Activated effector memory CD4-positive, alpha-beta T cell treated with Interleukin-2 at 50 U/mL for 16 hours (primary cell): ENCODE data around the gene HOXA7.

ENCODE experiments used
- DNase-seq: peaks from one replicate; pipeline ENCODE4 v3.0.0-alpha.2; 2020

HOXA7 gene

DNA sequence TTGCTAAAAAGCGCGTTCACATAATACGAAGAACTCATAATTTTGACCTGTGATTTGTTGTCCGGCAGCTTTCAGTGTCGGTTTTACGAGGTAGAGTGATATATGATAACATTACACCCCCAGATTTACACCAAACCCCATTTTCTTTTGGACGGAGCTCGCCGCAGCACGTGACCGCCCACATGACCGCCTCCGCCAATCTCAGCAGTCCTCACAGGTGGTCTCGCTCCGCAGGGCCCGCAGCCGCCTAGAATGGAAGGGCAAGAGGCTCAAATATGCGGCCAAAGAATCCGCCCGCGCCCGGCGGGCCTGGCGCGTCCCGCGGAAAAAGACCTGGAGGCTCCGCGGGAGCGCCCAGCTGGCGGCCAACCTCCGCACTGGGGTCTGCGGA is at the start of gene HOXA7:
TSS of gene HOXA7 (minus strand) at position 168 of the 391 bp plus-strand sequence. CDS start at position 38, 130 bp downstream.
- no peak for DNase-seq

GRCh38 chr7:27205325-27206280 is 49.1 kb upstream of the HOXA7 start:
- no peak for DNase-seq

DNA sequence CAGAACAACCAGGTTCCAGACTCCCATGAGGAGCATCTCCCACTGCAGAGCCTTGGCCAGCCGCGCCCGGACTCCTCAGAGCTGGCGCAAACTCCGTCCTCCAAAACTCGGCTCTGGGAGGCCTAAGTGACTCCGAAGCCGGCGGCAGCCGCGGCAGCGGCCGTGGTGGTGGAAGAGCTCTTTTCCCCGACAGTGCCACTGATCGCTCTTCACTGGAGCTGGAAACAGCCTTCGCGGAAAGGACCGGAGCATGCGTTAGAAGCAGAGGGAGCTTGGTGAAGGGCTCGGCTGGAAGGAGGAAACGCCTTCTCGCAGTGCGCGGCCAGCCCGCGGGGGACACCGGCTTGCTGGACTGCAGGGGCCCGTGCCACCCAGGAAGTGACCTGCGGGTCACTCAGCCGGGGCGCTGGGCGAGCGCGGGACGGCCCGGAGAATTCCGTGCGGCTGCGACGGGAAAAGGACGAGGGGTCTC is 48.4 kb upstream of the HOXA7 start:
- no peak for DNase-seq

- no peak for DNase-seq
Measured at GRCh38 chr7:27203964-27204594, 47.6 kb upstream of the HOXA7 start.

DNA sequence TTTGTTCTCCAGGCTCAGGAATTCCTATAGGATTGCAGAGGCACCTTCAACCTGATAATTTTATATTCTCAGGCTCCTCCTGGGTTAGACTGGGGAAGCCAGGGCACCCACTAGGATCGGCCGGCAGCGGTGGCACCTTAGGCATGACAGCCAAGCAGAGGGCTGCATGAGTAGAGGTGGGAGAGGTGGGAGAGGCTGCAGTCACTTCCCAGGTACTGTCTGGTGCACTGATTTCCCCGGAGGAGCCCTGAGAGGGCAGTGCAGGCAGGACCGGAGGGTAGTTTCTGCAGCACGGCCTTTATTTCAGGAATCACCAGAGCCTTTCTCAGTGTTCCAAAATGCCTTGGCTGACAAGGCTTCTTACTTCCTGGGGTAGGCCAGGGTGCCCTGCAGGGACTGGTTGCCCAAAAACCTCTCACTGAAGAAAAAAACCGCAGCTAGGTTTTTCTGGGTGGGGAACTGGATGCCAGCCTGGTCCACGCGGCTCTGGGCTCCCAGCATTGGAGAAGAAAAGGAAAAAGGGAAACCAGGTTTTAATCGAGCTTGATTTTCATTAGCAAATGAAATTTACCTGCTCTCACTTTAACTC is 47.0 kb upstream of the HOXA7 start:
- DNase-seq = no peak

- DNase-seq = no peak
Measured at GRCh38 chr7:27202862-27203134, 46.3 kb upstream of the HOXA7 start.

DNA sequence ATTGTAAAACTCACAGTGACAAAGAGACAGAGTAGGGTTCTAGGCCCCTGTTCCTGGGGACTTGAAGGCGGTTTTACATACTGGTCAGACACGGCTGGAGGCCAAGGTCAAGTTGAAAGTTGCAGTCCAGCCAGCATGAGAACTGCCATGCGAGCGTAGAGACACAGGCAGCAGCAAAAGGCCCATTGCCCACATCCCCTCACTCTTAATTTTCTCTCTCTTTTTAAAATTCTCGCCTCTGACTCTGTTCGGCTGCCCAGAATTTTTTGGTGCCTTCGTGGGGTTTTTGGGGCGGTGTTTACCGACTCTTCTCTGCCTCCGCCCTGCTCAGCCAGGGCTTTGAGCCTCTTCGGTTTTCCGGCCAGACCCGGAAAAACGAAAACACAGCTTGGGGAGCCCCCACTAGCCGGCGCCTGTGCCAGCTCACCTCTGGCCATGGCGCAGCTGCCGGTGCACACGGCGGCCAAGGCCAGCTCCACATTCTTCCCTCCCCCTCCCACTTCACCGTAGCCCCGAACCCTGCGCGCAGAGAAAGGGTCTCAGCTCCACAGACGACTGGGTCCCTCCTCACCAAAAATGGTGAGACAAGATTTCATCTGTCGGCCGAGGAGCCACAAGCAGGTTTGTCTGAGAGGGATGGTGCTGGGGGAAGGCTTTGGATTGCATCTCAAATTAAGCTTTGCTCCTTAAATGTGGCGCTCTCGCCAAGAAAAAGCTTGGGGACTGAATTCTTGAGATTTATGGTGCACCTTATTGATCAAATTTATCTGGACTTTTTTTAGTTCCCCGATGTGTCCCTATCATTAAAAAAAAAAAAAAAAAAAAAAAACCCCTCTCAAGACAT is 45.8 kb upstream of the HOXA7 start:
- DNase-seq = no peak

DNA sequence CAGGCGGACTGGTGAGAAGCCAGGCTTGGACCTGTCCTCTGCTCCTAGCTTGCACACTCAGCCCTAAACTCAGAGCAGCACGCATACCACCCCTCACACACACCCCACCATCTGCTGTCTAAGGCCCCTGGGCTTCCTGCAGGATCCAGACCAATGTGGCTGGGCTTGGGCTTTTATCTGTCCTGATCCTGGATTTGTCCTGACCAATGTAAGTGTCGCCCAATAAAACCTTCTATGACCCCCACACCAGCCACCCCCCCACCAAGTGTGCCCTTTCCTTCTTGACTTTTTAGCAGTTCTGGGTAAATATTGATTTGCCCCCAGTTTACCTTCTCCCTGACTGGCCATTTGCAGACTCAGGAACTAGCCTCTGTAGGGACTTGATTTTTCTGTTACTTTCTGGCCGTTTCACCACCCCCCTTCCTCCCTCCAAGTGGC is 45.1 kb upstream of the HOXA7 start:
- no peak for DNase-seq

DNA sequence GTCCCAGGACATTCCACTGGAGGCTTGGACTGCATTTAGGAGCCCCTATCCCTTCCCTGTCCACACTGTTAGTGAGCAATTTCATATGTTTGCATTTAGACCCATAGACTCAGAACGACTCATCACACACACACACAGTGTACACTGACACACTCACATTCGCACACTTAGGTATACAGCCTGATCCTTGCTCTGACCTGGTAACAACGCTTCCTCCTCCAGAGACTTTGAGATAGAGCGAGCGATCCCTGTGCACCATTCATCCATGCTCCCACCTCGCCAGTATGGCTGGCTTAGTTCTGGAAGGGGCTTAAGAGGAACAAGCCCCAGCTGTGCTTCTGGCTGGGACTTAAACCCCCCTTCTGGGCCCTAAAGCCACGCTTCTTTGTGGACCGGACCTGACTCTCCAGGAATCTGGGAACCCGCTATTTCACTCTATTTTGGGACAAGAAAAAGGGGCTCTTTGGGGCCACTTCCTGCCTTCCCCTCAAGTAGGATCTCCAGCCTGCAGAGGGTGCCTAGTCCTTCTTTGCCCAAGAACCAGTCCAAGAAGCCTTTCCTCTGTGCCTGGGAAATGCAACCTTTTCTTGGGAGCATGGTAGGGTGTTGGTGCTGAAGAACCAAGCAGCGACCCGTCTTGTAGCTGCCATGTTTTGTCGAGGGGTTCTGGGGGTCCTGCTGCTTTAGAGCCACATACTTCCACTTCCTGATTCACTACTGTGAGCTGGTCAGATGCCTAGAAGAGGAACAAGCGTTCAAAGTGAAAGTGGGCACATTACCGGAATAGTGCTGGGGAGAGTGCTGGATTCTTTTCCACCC is 44.5 kb upstream of the HOXA7 start:
- DNase-seq = no peak

DNA sequence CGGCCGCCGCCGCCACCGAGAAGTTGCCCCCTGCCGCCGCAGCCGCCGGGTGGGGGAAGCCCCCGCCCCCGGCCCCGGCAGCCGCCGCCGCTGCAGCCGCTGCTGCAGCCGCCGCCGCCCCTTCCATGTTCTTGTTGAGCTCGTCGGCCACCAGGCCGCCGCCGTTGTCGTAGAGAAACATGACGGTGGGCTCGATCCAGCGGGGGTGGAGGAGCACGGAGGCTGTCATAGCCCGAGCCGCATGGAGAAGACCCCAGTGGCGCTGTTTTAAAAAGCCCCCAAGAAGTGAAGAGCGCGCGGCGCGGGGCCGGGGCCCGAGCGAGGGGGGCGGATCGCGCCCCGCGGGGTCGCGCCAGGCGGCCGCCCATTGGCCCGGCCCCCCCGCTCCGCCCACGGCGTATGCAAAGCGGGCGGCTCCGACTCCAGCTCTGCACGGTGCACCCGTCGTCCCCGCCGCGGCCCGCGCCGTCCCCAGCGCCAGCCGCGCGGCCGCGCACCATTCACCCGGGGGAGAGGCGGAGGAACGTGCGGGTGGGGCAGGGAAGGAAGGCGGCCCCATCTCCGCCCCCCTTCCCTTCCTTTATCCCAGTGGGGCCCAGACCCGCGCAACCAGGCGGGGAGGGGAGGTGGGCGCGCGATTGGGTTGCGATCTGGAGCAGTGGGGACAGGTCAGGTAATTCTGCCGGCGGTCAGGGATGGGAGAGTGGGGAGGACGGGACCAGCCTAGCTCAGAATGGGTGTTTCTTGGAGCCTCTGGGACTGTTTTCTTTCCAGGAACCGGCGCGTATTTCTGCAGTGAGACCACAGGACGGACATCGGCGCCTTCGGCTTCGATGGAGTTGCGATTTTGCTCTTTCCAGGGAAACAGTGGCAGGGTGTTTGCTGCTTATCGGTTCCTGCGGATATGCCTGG is 43.6 kb upstream of the HOXA7 start, which contains the start of gene HOXA13:
TSS of gene HOXA13 (minus strand) at position 243 of the 912 bp plus-strand sequence. CDS start at position 229, 14 bp downstream.
- DNase-seq = no peak

- no peak for DNase-seq
Measured at GRCh38 chr7:27198871-27199801, 42.7 kb upstream of the HOXA7 start.

GRCh38 chr7:27198138-27198841 is 41.8 kb upstream of the HOXA7 start:
- DNase-seq = no peak

- no peak for DNase-seq
Measured at GRCh38 chr7:27197137-27198042, 40.9 kb upstream of the HOXA7 start.

GRCh38 chr7:27196287-27196767 is 39.9 kb upstream of the HOXA7 start:
- peak; percentile 68 for DNase-seq

- no peak for DNase-seq
Measured at GRCh38 chr7:27194686-27195379, 38.4 kb upstream of the HOXA7 start.

GRCh38 chr7:27194002-27194352 is 37.5 kb upstream of the HOXA7 start:
- no peak for DNase-seq
